ENCODE data around the gene TERF2IP. TPM values are rescaled to one million over a fixed set of nuclear protein-coding genes. Genes with fewer than 3 reads are reported as not detected.

TERF2IP gene
- total and polyA plus RNA-seq, 2 donors (not counting 1 experiment from before 2014, with no cell fraction given), result 63.1 to 74.6 TPM

DNA sequence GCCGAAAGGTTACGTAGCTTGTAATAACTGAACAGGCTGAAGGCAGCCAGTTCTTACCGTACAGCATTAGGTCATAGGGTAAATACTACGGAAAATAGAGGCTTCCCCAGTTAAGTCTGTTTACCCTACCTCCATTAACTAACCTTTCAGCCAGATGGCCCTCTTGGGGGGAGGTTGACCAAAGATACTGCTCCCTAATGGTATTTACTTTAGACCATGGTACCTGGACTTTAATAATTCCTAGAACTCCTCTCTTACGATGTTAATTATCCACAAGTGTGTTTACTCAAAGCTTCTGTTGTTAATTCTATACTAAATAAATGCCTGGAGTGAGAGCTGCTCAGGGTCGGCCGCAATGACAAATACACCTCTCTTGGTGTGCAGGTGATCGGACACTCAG, 14.7 kb upstream of the TERF2IP start:
- ATAC-seq (ENCODE audit: low read depth) (no peak), DNase-seq (no peak)
- ChIA-PET POLR2A (interaction anchor here (0.9 kb wide), 1 partner anchor 14 kb away, joined by 3 read pairs; the partner anchor contains the start of genes KARS1 and TERF2IP), CTCF (interaction anchor here (0.8 to 1.4 kb wide), 3 partner anchors 10 to 168 kb away, joined by 3 to 5 read pairs (median 4); partner anchors contain the start of genes ADAT1, KARS1 and TERF2IP)
- no peak overlapping the region for H3K9ac ChIP-seq (ENCODE audit: low read length)
- H3K4me3 ChIP-seq (ENCODE audit: control extremely low read depth in 1 of 5, extremely low read depth in 1 of 5, insufficient read depth in 1 of 5, low read depth in 2 of 5, low read length in 4 of 5), result no peak overlapping the region
- no peak overlapping the region for H3K4me2 ChIP-seq (replicated peaks; ENCODE audit: low read depth, low read length, poor library complexity, severe bottlenecking)
- peaks cover 17% of the 10 kb centered on the region for H4K20me1 ChIP-seq (ENCODE audit: control insufficient read depth, insufficient read depth, low read length, poor library complexity, severe bottlenecking)
- H3K27ac Mint-ChIP-seq, result no peak overlapping the region
- H3K36me3 ChIP-seq (replicated peaks in 1 of 2; ENCODE audit: control extremely low read depth in 1 of 2, control insufficient read depth in 1 of 2, extremely low read depth in 1 of 2, insufficient read depth in 2 of 2, low read length in 1 of 2), result peaks cover 16 to 89% of the 10 kb centered on the region in 2 experiments
- peaks cover 3% of the 10 kb centered on the region for H3K79me2 ChIP-seq (ENCODE audit: control insufficient read depth, insufficient read depth, low read length)
- H3K9me3 ChIP-seq (ENCODE audit: control extremely low read depth in 1 of 3, control insufficient read depth in 2 of 3, insufficient read depth in 1 of 3, low read length in 2 of 3), result no peaks in the 10 kb centered on the region
- no peak overlapping the region for H3K27ac ChIP-seq (ENCODE audit: low read length in 2 of 2)
- H3K4me1 ChIP-seq (ENCODE audit: control insufficient read depth in 2 of 2, insufficient read depth in 2 of 2, low read length in 2 of 2), result no peaks in the 10 kb centered on the region
- no peak overlapping the region for H3K4me3 Mint-ChIP-seq
- H3K4me1 Mint-ChIP-seq, result no peaks in the 10 kb centered on the region
- H3K27me3 Mint-ChIP-seq, result no peaks in the 10 kb centered on the region
- WGBS (ENCODE audit: insufficient coverage), result no CpG with 5 or more reads among the region's 8 CpGs
- H3K9me3 Mint-ChIP-seq (ENCODE audit: insufficient read depth), result no peaks in the 10 kb centered on the region
- TF ChIP-seq, protein P1, sequence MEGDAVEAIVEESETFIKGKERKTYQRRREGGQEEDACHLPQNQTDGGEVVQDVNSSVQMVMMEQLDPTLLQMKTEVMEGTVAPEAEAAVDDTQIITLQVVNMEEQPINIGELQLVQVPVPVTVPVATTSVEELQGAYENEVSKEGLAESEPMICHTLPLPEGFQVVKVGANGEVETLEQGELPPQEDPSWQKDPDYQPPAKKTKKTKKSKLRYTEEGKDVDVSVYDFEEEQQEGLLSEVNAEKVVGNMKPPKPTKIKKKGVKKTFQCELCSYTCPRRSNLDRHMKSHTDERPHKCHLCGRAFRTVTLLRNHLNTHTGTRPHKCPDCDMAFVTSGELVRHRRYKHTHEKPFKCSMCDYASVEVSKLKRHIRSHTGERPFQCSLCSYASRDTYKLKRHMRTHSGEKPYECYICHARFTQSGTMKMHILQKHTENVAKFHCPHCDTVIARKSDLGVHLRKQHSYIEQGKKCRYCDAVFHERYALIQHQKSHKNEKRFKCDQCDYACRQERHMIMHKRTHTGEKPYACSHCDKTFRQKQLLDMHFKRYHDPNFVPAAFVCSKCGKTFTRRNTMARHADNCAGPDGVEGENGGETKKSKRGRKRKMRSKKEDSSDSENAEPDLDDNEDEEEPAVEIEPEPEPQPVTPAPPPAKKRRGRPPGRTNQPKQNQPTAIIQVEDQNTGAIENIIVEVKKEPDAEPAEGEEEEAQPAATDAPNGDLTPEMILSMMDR (IDR thresholded peaks at IDR 0.05), result no peak
- TF ChIP-seq EZH2 (IDR thresholded peaks at IDR 0.05; ENCODE audit: borderline replicate concordance, insufficient read depth, low read depth, low read length, poor library complexity, severe bottlenecking), result no peak
- H3K27me3 ChIP-seq (replicated peaks in 1 of 4; ENCODE audit: control extremely low read depth in 1 of 4, control insufficient read depth in 3 of 4, insufficient read depth in 4 of 4, low read length in 3 of 4), result no peaks in the 10 kb centered on the region
- H2AFZ ChIP-seq (ENCODE audit: insufficient read depth, low read depth, low read length, poor library complexity, severe bottlenecking), result no peak overlapping the region
- intact Hi-C loops (cut with micrococcal nuclease), result no loop called here

DNA sequence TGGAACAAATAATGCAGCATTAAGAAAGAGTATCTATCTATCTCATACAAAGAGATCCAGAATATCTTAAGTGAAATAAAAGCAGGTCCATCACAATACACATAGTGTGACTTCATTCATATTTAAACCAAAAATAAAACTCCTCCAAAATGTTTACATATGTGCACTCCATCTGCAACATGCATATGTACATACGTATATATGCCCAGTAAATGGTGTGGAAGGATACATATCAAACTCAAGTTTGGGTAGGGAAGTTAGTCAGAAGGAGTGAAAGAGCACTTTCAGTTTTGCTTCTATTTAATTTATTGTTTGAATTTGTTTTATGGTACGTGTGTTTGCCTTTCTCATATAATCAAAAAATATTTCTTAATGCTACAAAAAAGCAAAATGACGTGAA, 12.5 kb upstream of the TERF2IP start:
- no peak for TF ChIP-seq EZH2 (IDR thresholded peaks at IDR 0.05; ENCODE audit: borderline replicate concordance, insufficient read depth, low read depth, low read length, poor library complexity, severe bottlenecking)
- TF ChIP-seq, protein P1 (IDR thresholded peaks at IDR 0.05), result no peak
- intact Hi-C loops (cut with micrococcal nuclease), result no loop called here
- no peak for ATAC-seq (ENCODE audit: low read depth)
- ChIA-PET POLR2A (no interaction called here), CTCF (interaction anchor here (0.6 to 2.3 kb wide), 2 partner anchors 112 to 129 kb away, joined by 3 to 8 read pairs; no protein-coding TSS in a partner anchor)
- Mint-ChIP-seq H3K4me3 (no peak overlapping the region), H3K27ac (no peak overlapping the region), H3K27me3 (no peaks in the 10 kb centered on the region), H3K4me1 (no peaks in the 10 kb centered on the region), H3K9me3 (ENCODE audit: insufficient read depth) (no peaks in the 10 kb centered on the region)
- no peak for DNase-seq
- H4K20me1 ChIP-seq (ENCODE audit: control insufficient read depth, insufficient read depth, low read length, poor library complexity, severe bottlenecking), result peaks cover 18% of the 10 kb centered on the region
- H3K4me2 ChIP-seq (replicated peaks; ENCODE audit: low read depth, low read length, poor library complexity, severe bottlenecking), result no peak overlapping the region
- H2AFZ ChIP-seq (ENCODE audit: insufficient read depth, low read depth, low read length, poor library complexity, severe bottlenecking), result no peak overlapping the region
- no peaks in the 10 kb centered on the region for H3K9me3 ChIP-seq (ENCODE audit: control extremely low read depth in 1 of 3, control insufficient read depth in 2 of 3, insufficient read depth in 1 of 3, low read length in 2 of 3)
- WGBS (ENCODE audit: insufficient coverage), result no CpG with 5 or more reads among the region's 3 CpGs
- H3K36me3 ChIP-seq (replicated peaks in 1 of 2; ENCODE audit: control extremely low read depth in 1 of 2, control insufficient read depth in 1 of 2, extremely low read depth in 1 of 2, insufficient read depth in 2 of 2, low read length in 1 of 2), result peaks cover 14 to 78% of the 10 kb centered on the region in 2 experiments
- H3K27me3 ChIP-seq (replicated peaks in 1 of 4; ENCODE audit: control extremely low read depth in 1 of 4, control insufficient read depth in 3 of 4, insufficient read depth in 4 of 4, low read length in 3 of 4), result no peaks in the 10 kb centered on the region
- H3K4me1 ChIP-seq (ENCODE audit: control insufficient read depth in 2 of 2, insufficient read depth in 2 of 2, low read length in 2 of 2), result no peaks in the 10 kb centered on the region
- no peak overlapping the region for H3K27ac ChIP-seq (ENCODE audit: low read length in 2 of 2)
- H3K9ac ChIP-seq (ENCODE audit: low read length), result no peak overlapping the region
- H3K4me3 ChIP-seq (ENCODE audit: control extremely low read depth in 1 of 5, extremely low read depth in 1 of 5, insufficient read depth in 1 of 5, low read depth in 2 of 5, low read length in 4 of 5), result no peak overlapping the region
- H3K79me2 ChIP-seq (ENCODE audit: control insufficient read depth, insufficient read depth, low read length), result peaks cover 11% of the 10 kb centered on the region
